Esophagus muscularis mucosa (tissue), 3 donors: ENCODE measurements around the gene TOR1B.

Source experiments
- POLR2A ChIP-seq: fragments of 450-650 bp; IDR thresholded peaks from one replicate; pipeline ENCODE4 v1.6.1; 2017; ENCODE audit warnings: antibody characterized with exemption, moderate library complexity, mild to moderate bottlenecking, low read depth
- TF ChIP-seq, protein P1 (sequence below), 3 experiments: fragments of 200-600 bp in 2 of 3; fragments of 450-650 bp in 1 of 3; sonication (generic) in 2 of 3; IDR thresholded peaks; one replicate each; pipeline ENCODE4 v1.5.1; 2017 to 2019; ENCODE audit warnings: antibody characterized with exemption in 3 of 3, mild to moderate bottlenecking in 2 of 3, moderate library complexity in 1 of 3

DNA sequence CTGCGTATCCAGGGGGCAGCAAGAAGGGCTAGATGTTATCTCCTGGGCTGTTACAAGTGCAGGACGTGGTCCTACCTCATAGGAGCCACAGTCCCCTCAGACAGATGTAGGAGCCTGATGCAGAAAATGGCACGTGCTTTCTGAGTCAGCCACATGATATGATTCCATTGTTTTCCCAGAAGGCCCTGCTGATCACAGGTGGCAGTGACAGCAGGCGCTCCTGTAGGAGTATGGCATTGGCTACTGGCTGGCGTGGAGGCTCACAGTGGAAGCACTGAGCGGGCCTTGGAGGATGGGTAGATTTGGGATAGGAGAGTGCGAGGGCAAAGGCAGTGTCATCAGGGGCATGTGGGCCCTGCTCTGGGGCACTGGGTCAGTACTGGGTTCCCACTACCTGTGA lies 54.2 kb downstream of the TOR1B start:
- no peak for TF ChIP-seq POLR2A
- TF ChIP-seq, protein P1, sequence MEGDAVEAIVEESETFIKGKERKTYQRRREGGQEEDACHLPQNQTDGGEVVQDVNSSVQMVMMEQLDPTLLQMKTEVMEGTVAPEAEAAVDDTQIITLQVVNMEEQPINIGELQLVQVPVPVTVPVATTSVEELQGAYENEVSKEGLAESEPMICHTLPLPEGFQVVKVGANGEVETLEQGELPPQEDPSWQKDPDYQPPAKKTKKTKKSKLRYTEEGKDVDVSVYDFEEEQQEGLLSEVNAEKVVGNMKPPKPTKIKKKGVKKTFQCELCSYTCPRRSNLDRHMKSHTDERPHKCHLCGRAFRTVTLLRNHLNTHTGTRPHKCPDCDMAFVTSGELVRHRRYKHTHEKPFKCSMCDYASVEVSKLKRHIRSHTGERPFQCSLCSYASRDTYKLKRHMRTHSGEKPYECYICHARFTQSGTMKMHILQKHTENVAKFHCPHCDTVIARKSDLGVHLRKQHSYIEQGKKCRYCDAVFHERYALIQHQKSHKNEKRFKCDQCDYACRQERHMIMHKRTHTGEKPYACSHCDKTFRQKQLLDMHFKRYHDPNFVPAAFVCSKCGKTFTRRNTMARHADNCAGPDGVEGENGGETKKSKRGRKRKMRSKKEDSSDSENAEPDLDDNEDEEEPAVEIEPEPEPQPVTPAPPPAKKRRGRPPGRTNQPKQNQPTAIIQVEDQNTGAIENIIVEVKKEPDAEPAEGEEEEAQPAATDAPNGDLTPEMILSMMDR (IDR thresholded peaks at IDR 0.05): no peak
